HepG2 (cell line): ENCODE results near the gene SPNS2. TPM values are rescaled to one million over a fixed set of nuclear protein-coding genes. Genes with fewer than 3 reads are reported as not detected.

Experiments
- ELF1 ChIP-seq: sonication (generic); formaldehyde crosslinking; IDR thresholded peaks from 2 replicates; pipeline ENCODE4 v1.4.0; 2020; ENCODE audit warnings: missing genetic modification reagents
- GPBP1L1 ChIP-seq: sonication (generic); formaldehyde crosslinking; IDR thresholded peaks from 2 replicates; pipeline ENCODE4 v1.5.0; 2020; ENCODE audit warnings: mild to moderate bottlenecking, missing genetic modification reagents
- IRF1 ChIP-seq: sonication (generic); formaldehyde crosslinking; IDR thresholded peaks from 2 replicates; pipeline ENCODE4 v1.4.0; 2020; ENCODE audit warnings: low read depth, mild to moderate bottlenecking, missing genetic modification reagents
- KAT8 ChIP-seq: IDR thresholded peaks from 2 replicates; pipeline ENCODE4 v1.6.1; 2016; ENCODE audit warnings: missing genetic modification reagents, missing compliant biosample characterization
- KLF16 ChIP-seq, 2 experiments: sonication (generic) in 1 of 2; formaldehyde crosslinking in 1 of 2; IDR thresholded peaks; 2 replicates each; pipeline versions ENCODE4 v1.6.1 to v1.8.0; 2016 to 2023; ENCODE audit warnings: missing genetic modification reagents in 2 of 2, missing compliant biosample characterization in 1 of 2
- MEIS2 ChIP-seq: sonication (generic); formaldehyde crosslinking; IDR thresholded peaks from 2 replicates; pipeline ENCODE4 v1.9.0; 2021; ENCODE audit warnings: mild to moderate bottlenecking, missing genetic modification reagents
- MXD3 ChIP-seq: IDR thresholded peaks from 2 replicates; pipeline ENCODE4 v1.6.1; 2016; ENCODE audit warnings: mild to moderate bottlenecking, missing biosample characterization, missing genetic modification reagents
- PLSCR1 ChIP-seq: sonication (generic); formaldehyde crosslinking; IDR thresholded peaks from 2 replicates; pipeline ENCODE4 v1.5.0; 2020; ENCODE audit warnings: missing genetic modification reagents, mild to moderate bottlenecking, borderline replicate concordance
- TFDP1 ChIP-seq: IDR thresholded peaks from 2 replicates; pipeline ENCODE4 v1.6.1; 2016; ENCODE audit warnings: missing compliant biosample characterization, missing genetic modification reagents, borderline replicate concordance
- ZBTB34 ChIP-seq: sonication (generic); formaldehyde crosslinking; IDR thresholded peaks from 2 replicates; pipeline ENCODE4 v1.8.0; 2022; ENCODE audit warnings: mild to moderate bottlenecking, missing genetic modification reagents
- ZMYM2 ChIP-seq: sonication (generic); formaldehyde crosslinking; IDR thresholded peaks from 2 replicates; pipeline ENCODE4 v1.8.0; 2022; ENCODE audit warnings: mild to moderate bottlenecking, missing genetic modification reagents
- ZNF235 ChIP-seq: sonication (generic); formaldehyde crosslinking; IDR thresholded peaks from 2 replicates; pipeline ENCODE4 v1.8.1; 2023; ENCODE audit warnings: mild to moderate bottlenecking, missing genetic modification reagents, borderline replicate concordance
- ZNF431 ChIP-seq: sonication (generic); formaldehyde crosslinking; IDR thresholded peaks from 2 replicates; pipeline ENCODE4 v1.9.0; 2022; ENCODE audit warnings: missing genetic modification reagents, low read depth, mild to moderate bottlenecking, borderline replicate concordance
- ZNF646 ChIP-seq: sonication (generic); formaldehyde crosslinking; IDR thresholded peaks from 2 replicates; pipeline ENCODE4 v1.9.0; 2021; ENCODE audit warnings: mild to moderate bottlenecking, missing genetic modification reagents
- polyA plus RNA-seq, 8 experiments: library from polyadenylated mRNA; depleted of rRNA in 3 of 8; stranded (reverse) in 7 of 8; unstranded in 1 of 8; fragments of >200 nt; fragmentation: Illumina TruSeq in 4 of 8; extraction: Trizol in 4 of 8; gene quantifications; 2 replicates each; pipeline versions ENCODE4 v1.2.1 to v1.2.3, GENCODE V29; 2011 to 2016; ENCODE audit warnings: low read depth in 4 of 8, missing spikeins in 1 of 8, mixed read lengths in 1 of 8; ENCODE audit not compliant: insufficient read depth in 1 of 8
- total RNA-seq, 5 experiments: library from RNA; depleted of rRNA; stranded (reverse); fragments of >200 nt; fragmentation: Illumina TruSeq; extraction: Trizol; gene quantifications; 2 replicates each; pipeline ENCODE4 v1.2.3, GENCODE V29; 2016; ENCODE audit warnings: low read depth in 1 of 5

SPNS2 gene
- total and polyA plus RNA-seq, 2 of the 13 experiments (the other 11 are each of a cell fraction or from before 2014, with no cell fraction given) = 0.01 TPM; not detected in 1

- TF ChIP-seq ZNF646 = 0 out of 2 replicates have a peak, but pooled peaks have one; percentile 21
- TF ChIP-seq MEIS2 = peak; percentile 49; the same call in 1 of the 2 replicates
- no peak for TF ChIP-seq IRF1 (CRISPR knock-in tag)
- TF ChIP-seq ZMYM2 (CRISPR knock-in tag) = 0 out of 2 replicates have a peak, but pooled peaks have one; percentile 21
- TF ChIP-seq TFDP1 (CRISPR knock-in tag) = peak; percentile 78; the same call in 1 of the 2 replicates
- TF ChIP-seq GPBP1L1 (CRISPR knock-in tag) = no peak
- TF ChIP-seq PLSCR1 (CRISPR knock-in tag) = no peak
- TF ChIP-seq ZNF235 = peak; percentile 96
- peak; percentile 64 to 83; a peak in 2 of 4 replicates for TF ChIP-seq KLF16 (CRISPR knock-in tag; IDR thresholded peaks at IDR 0.05)
- peak; percentile 98 for TF ChIP-seq MXD3 (CRISPR knock-in tag)
- no peak for TF ChIP-seq ZBTB34 (CRISPR knock-in tag)
- TF ChIP-seq ZNF431 (CRISPR knock-in tag) = no peak; the same call in 1 of the 2 replicates
- TF ChIP-seq ELF1 (CRISPR knock-in tag) = peak; percentile 97
- TF ChIP-seq KAT8 (CRISPR knock-in tag) = peak; percentile 96
Measured at GRCh38 chr17:4554997-4555799, 56.5 kb downstream of the SPNS2 start, which contains the start of gene MYBBP1A (continued).
